Measurements from ENCODE around the gene KCTD10.

DNA sequence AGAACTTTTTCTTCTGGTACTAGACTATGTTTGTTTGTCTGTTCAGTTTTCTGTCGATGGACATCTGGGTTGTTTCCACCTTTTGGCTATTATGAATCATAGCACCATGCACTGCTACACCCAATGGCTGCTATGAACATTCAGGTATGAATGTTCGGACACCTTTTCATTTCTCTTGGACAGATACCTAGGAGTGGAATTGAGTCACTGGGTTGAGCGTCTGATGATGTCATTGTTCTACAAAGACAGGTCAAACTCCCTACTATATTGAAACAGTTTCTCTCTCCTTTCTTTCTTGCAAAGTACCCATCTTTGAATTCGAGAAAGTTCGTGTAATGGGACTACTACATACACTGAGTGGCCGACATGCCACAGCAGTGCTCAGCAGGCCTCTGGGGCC is 44.7 kb downstream of the KCTD10 start:
- TF ChIP-seq POLR2AphosphoS5 (IDR thresholded peaks at IDR 0.05; ENCODE audit: low read depth, low read length) (no peak), TAF1 (IDR thresholded peaks at IDR 0.05; ENCODE audit: borderline replicate concordance, insufficient read depth, low read length) (no peak), SIN3A (IDR thresholded peaks at IDR 0.05; ENCODE audit: borderline replicate concordance, insufficient read depth, low read length) (no peak), FOXP2 (optimal IDR thresholded peaks at IDR 0.05; ENCODE audit: borderline replicate concordance, extremely low read depth, extremely low read length, insufficient read depth) (no peak)
- TF ChIP-seq, protein P1, sequence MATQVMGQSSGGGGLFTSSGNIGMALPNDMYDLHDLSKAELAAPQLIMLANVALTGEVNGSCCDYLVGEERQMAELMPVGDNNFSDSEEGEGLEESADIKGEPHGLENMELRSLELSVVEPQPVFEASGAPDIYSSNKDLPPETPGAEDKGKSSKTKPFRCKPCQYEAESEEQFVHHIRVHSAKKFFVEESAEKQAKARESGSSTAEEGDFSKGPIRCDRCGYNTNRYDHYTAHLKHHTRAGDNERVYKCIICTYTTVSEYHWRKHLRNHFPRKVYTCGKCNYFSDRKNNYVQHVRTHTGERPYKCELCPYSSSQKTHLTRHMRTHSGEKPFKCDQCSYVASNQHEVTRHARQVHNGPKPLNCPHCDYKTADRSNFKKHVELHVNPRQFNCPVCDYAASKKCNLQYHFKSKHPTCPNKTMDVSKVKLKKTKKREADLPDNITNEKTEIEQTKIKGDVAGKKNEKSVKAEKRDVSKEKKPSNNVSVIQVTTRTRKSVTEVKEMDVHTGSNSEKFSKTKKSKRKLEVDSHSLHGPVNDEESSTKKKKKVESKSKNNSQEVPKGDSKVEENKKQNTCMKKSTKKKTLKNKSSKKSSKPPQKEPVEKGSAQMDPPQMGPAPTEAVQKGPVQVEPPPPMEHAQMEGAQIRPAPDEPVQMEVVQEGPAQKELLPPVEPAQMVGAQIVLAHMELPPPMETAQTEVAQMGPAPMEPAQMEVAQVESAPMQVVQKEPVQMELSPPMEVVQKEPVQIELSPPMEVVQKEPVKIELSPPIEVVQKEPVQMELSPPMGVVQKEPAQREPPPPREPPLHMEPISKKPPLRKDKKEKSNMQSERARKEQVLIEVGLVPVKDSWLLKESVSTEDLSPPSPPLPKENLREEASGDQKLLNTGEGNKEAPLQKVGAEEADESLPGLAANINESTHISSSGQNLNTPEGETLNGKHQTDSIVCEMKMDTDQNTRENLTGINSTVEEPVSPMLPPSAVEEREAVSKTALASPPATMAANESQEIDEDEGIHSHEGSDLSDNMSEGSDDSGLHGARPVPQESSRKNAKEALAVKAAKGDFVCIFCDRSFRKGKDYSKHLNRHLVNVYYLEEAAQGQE (IDR thresholded peaks at IDR 0.05; ENCODE audit: insufficient read depth in 1 of 2, low read depth in 2 of 2, low read length in 2 of 2) = no peak

All from PFSK-1 (cell line).